Tibial nerve (tissue), 3 donors: ENCODE results near the gene LSG1.

Experiments
- POLR2A ChIP-seq, 2 donors: fragments of 450-650 bp; IDR thresholded peaks; one replicate each; pipeline ENCODE4 v1.6.1; 2017; ENCODE audit warnings: antibody characterized with exemption in 2 of 2, mild to moderate bottlenecking in 2 of 2, moderate library complexity in 2 of 2
- TF ChIP-seq, protein P1 (sequence below), 5 experiments: fragments of 200-600 bp in 3 of 5; fragments of 450-650 bp in 2 of 5; sonication (generic) in 3 of 5; IDR thresholded peaks; one replicate each; pipeline ENCODE4 v1.5.1; 2016 to 2019; ENCODE audit warnings: antibody characterized with exemption in 5 of 5, mild to moderate bottlenecking in 3 of 5, moderate library complexity in 2 of 5

GRCh38 chr3:194683380-194683779 is 11.4 kb upstream of the LSG1 start:
- TF ChIP-seq, protein P1, sequence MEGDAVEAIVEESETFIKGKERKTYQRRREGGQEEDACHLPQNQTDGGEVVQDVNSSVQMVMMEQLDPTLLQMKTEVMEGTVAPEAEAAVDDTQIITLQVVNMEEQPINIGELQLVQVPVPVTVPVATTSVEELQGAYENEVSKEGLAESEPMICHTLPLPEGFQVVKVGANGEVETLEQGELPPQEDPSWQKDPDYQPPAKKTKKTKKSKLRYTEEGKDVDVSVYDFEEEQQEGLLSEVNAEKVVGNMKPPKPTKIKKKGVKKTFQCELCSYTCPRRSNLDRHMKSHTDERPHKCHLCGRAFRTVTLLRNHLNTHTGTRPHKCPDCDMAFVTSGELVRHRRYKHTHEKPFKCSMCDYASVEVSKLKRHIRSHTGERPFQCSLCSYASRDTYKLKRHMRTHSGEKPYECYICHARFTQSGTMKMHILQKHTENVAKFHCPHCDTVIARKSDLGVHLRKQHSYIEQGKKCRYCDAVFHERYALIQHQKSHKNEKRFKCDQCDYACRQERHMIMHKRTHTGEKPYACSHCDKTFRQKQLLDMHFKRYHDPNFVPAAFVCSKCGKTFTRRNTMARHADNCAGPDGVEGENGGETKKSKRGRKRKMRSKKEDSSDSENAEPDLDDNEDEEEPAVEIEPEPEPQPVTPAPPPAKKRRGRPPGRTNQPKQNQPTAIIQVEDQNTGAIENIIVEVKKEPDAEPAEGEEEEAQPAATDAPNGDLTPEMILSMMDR (IDR thresholded peaks at IDR 0.05): no peak
- TF ChIP-seq POLR2A (IDR thresholded peaks at IDR 0.05): no peak
